GM18517 (cell line): ENCODE results near the gene CHD3.

Experiments
- ATAC-seq: cut with Tn5 transposase; IDR thresholded peaks from one replicate; pipeline ENCODE4 v1.9.1; 2021; ENCODE audit warnings: mild to moderate bottlenecking, moderate library complexity; ENCODE audit not compliant: unreplicated experiment

The CHD3 gene

DNA sequence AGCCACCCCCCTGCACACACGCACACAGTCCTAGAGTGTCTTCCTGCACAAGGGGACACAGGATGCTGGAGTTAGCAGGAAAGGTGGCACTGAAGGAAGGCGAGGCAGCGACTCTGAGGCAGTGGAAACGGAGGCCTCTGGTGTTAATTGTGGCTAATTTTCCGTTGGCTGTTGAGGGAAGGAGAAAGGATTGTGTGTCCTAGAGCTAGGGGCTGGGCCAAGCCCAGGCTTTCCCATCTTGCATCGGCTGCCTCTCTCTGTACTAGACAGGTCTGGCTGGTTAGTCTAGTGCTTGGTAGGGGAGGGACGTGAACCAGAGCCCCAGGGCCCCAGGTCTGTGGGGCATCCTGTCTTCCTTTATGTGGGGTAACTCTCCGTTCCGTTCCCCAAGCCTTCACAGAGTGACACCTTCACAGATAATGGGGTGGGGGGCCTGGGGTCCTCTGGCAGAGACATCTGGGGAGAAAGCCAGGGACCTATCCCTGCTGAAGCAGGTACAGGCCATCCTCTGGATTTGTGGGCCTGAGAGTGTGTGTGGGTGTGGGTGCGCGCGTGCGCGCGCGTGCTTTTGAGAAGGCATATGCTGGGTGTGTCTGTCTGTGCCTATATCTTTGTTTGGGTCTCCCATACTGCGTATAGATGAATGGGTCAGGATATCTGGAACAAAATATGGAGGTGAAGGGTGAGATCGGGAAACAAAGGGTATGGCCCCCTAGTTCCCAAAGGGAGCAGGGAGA, at the start of gene CHD3:
Gene CHD3, plus strand, starts transcription at position 606 of the 737 bp plus-strand sequence. CDS start 212 bp downstream, outside the sequence.
- no peak for ATAC-seq

GRCh38 chr17:7839190-7839875, 49.3 kb upstream of the CHD3 start:
- no peak for ATAC-seq

DNA sequence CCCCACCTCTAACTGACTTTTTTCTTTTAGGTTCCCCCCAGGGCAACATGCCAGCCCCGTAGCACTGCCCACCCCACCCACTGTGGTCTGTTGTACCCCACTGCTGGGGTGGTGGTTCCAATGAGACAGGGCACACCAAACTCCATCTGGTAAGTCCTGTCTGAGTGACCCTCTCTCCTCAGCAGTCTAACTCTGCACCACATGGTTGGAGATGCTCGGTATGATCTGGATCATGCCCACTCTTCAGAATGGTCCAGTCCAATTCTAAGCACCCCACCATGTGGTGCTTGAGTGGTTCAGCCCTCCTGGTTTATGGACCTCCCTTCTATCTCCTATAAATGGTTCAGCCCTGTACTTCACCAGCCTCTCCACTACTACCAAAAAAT, 48.7 kb upstream of the CHD3 start:
- no peak for ATAC-seq

- ATAC-seq, result no peak
These were observed 48.1 kb upstream of the CHD3 start for GRCh38 chr17:7840441-7840840.

- no peak for ATAC-seq
These were observed 47.7 kb upstream of the CHD3 start for GRCh38 chr17:7840875-7841274.

- ATAC-seq, result no peak
These were observed 47.1 kb upstream of the CHD3 start for GRCh38 chr17:7841396-7841914.

DNA sequence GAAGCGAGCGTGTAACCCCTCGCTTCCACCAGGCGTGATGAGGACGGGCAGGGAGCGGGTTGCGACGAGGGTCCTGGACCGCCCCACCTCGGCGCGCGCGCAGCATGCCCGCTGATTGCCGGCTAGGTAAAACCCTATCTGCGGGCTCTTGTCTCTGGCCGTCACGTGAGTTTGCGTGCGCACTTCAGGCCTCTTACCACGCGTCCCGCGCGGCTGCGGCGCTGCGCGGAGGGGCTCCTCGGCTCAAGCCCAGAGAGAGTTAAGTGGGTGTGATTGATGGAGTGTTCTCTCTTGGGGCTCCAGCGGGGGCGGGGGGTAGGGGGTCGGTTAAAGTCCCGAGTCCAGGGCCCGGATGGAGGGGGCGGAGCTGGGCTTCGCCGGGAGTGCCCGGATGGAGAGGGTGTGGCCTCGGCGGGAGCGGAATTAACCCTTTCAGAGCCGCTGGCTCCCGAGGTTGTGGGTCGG, 46.6 kb upstream of the CHD3 start:
- ATAC-seq, result peak; percentile 23

DNA sequence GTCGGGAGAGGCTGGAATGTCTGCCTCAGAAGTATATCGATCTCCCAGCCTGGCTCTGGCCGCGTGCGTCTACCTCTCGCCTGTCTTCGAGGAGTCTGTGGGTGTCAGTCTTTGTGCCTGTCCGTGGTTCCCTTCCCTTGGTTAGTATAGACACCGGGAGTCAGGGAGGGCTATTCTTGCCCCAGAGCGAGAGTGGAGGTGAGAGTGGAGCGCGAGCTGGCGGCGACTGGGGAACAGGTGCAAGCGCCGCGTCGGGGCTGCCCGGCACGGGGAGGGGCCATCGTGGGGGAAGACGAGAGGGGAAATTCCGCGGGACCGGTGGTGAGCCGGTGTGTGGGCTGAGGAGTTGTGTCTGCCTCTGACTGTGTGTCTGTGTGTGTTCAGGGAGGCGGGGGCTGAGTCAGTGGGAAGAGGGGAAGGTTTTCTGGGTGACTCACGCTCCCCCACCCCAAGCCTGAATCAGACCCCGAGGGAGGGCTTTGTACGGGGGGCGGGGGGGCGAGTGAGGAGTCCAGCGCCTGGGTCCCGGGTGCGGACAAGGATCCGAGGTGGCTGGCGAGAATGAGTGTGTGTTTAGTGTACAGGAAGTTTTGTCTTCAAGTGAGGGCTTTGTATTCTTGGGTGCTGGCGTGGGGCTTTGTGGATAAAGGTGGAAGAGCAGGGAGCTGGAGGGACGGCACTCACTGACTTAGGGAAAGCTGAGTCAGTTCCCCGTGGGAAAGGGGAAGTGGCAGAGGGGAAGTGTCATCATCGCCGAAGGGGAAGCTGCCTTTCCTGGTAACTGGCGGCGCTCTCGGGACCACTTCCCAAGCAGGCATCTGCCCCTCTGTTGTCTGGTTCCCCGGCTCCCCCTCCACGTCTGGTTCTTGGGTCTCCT, 46.0 kb upstream of the CHD3 start:
- peak; percentile 27 for ATAC-seq

- ATAC-seq, result peak; percentile 4
These were observed 45.4 kb upstream of the CHD3 start for GRCh38 chr17:7843257-7843535.

- ATAC-seq, result peak; percentile 22
These were observed 44.9 kb upstream of the CHD3 start for GRCh38 chr17:7843536-7844291.

DNA sequence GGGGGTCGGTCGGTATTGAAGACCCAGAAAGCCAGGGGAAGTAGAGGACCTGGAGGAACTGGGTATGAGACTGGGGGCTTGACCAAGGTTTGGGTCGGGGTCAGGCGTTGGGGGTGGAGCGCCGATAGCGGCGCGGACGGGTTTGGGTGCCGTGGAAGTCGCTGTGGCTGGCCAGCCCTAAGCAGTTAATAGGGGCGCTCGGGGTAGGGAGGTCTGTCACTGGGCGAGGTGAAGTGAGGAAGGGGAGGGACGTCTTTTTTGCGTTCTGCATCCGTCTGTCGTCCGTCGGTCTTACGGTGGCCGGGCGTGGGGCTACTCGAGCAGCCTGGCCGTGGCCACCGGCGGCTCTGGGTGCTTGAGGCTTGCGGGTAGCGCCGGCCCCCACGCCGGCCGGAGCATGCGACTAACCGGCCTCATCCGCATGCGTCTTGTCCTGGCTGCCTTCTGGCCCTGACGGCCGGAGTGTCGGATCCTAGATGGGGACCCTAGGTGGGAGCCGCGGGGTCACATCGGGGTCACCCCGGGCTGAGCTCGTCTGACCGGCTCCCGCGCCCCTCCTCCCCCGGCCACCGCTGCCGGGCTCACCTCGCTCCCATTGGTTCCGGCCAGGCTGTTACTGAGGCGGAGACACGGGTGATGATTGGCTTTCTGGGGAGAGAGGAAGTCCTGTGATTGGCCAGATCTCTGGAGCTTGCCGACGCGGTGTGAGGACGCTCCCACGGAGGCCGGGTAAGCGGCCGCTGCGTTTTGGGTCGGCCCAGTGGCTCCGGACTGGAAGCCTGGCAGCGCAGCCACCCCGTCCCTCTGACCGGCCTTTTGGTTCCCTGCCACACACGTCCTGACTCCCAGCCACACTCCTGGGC, 44.1 kb upstream of the CHD3 start:
- ATAC-seq, result peak; percentile 48

DNA sequence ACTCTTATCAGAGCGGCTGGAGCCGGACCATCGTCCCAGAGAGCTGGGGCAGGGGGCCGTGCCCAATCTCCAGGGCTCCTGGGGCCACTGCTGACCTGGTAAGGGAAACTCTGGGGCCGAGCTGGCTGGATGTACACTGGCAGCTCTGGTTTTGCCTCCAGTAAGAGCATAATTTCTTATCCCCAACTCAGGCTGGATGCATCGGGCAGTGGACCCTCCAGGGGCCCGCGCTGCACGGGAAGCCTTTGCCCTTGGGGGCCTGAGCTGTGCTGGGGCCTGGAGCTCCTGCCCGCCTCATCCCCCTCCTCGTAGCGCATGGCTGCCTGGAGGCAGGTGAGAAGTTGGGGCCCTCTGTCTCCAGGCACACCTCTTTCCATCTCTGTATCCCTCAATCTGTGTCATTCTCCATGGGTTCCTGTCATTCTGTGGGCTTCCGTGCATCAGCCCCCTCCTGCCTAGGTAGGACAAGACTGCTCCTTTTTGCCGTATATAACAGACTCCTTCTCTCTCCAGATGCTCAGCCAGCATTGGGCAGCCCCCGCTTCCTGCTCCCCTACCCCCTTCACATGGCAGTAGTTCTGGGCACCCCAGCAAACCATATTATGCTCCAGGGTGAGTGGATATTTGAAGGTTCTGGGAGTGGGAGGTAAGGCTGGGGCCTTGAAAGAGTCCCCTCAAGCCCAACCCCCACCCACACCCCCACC, 43.1 kb upstream of the CHD3 start:
- ATAC-seq, result no peak

DNA sequence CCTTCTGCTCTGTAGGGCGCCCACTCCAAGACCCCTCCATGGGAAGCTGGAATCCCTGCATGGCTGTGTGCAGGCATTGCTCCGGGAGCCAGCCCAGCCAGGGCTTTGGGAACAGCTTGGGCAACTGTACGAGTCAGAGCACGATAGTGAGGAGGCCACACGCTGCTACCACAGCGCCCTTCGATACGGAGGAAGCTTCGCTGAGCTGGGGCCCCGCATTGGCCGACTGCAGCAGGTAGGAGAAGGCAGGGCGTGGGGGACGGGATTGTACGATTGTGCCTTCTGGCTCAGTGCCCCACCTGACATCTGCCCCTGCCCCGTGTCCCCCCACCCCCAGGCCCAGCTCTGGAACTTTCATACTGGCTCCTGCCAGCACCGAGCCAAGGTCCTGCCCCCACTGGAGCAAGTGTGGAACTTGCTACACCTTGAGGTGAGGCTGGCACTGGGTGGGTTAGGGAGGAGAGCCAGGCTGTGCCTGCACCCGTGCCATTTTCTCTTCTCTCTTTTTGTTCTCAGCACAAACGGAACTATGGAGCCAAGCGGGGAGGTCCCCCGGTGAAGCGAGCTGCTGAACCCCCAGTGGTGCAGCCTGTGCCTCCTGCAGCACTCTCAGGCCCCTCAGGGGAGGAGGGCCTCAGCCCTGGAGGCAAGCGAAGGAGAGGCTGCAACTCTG, 42.4 kb upstream of the CHD3 start:
- ATAC-seq, result no peak

- no peak for ATAC-seq
These were observed 41.6 kb upstream of the CHD3 start for GRCh38 chr17:7846765-7847661.

DNA sequence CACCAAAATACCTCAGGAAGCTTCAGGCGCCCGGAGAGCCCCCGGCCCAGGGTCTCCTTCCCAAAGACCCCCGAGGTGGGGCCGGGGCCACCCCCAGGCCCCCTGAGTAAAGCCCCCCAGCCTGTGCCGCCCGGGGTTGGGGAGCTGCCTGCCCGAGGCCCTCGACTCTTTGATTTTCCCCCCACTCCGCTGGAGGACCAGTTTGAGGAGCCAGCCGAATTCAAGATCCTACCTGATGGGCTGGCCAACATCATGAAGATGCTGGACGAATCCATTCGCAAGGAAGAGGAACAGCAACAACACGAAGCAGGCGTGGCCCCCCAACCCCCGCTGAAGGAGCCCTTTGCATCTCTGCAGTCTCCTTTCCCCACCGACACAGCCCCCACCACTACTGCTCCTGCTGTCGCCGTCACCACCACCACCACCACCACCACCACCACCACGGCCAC, 40.4 kb upstream of the CHD3 start:
- no peak for ATAC-seq

- no peak for ATAC-seq
These were observed 39.9 kb upstream of the CHD3 start for GRCh38 chr17:7848739-7849129.

DNA sequence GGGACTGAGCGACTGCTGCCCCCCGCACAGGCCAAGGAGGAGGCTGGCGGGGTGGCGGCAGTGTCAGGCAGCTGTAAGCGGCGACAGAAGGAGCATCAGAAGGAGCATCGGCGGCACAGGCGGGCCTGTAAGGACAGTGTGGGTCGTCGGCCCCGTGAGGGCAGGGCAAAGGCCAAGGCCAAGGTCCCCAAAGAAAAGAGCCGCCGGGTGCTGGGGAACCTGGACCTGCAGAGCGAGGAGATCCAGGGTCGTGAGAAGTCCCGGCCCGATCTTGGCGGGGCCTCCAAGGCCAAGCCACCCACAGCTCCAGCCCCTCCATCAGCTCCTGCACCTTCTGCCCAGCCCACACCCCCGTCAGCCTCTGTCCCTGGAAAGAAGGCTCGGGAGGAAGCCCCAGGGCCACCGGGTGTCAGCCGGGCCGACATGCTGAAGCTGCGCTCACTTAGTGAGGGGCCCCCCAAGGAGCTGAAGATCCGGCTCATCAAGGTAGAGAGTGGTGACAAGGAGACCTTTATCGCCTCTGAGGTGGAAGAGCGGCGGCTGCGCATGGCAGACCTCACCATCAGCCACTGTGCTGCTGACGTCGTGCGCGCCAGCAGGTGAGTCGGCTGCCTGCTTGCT, 39.3 kb upstream of the CHD3 start:
- ATAC-seq, result no peak
